HG03575 (cell line): ENCODE data around the gene ANKHD1.

Experiments
- ATAC-seq: cut with Tn5 transposase; IDR thresholded peaks from one replicate; pipeline ENCODE4 v1.9.1; 2021; ENCODE audit not compliant: unreplicated experiment, insufficient number of reproducible peaks, low FRiP score; ENCODE audit errors: extremely low read depth

Gene ANKHD1

GRCh38 chr5:140555747-140556312 lies 154.2 kb downstream of the ANKHD1 start:
- no peak for ATAC-seq

GRCh38 chr5:140556438-140556837 lies 154.8 kb downstream of the ANKHD1 start:
- ATAC-seq = no peak

GRCh38 chr5:140557136-140557805 lies 155.6 kb downstream of the ANKHD1 start, which contains the start of gene SRA1:
SRA1 (minus strand) TSS chr5:140557473; CDS start chr5:140557452, 21 bp downstream.
- ATAC-seq = peak; percentile 80

- ATAC-seq = no peak
Observed at GRCh38 chr5:140557965-140558364, 156.3 kb downstream of the ANKHD1 start.

GRCh38 chr5:140558542-140558941 lies 156.9 kb downstream of the ANKHD1 start:
- no peak for ATAC-seq

- ATAC-seq = no peak
Observed at GRCh38 chr5:140560227-140560626, 158.6 kb downstream of the ANKHD1 start.

- no peak for ATAC-seq
Observed at GRCh38 chr5:140561753-140562523, 160.3 kb downstream of the ANKHD1 start.

- ATAC-seq = no peak
Observed at GRCh38 chr5:140563596-140563995, 162.0 kb downstream of the ANKHD1 start.

- peak; percentile 48 for ATAC-seq
Observed at GRCh38 chr5:140564196-140565023, 162.8 kb downstream of the ANKHD1 start, which contains the start of the genes APBB3 and SLC35A4. APBB3 (minus strand) TSS chr5:140564598; CDS start chr5:140564245, 353 bp downstream. SLC35A4 (plus strand) TSS chr5:140564828; CDS start chr5:140567170, 2,342 bp downstream.

- ATAC-seq = no peak
Observed at GRCh38 chr5:140565024-140565779, 163.6 kb downstream of the ANKHD1 start.

- no peak for ATAC-seq
Observed at GRCh38 chr5:140565780-140566095, 164.1 kb downstream of the ANKHD1 start.

- ATAC-seq = no peak
Observed at GRCh38 chr5:140566665-140567064, 165.0 kb downstream of the ANKHD1 start.

GRCh38 chr5:140567136-140567818 lies 165.6 kb downstream of the ANKHD1 start:
- no peak for ATAC-seq

GRCh38 chr5:140567871-140568270 lies 166.2 kb downstream of the ANKHD1 start:
- ATAC-seq = no peak

- no peak for ATAC-seq
Observed at GRCh38 chr5:140568443-140569063, 166.9 kb downstream of the ANKHD1 start.

GRCh38 chr5:140569197-140569596 lies 167.6 kb downstream of the ANKHD1 start:
- no peak for ATAC-seq

GRCh38 chr5:140570058-140570457 lies 168.4 kb downstream of the ANKHD1 start:
- ATAC-seq = no peak

- ATAC-seq = no peak
Observed at GRCh38 chr5:140570488-140570887, 168.9 kb downstream of the ANKHD1 start.
